Ishikawa (cell line): ENCODE data around the gene SULT4A1.

Experiments used
- CREB1 ChIP-seq: IDR thresholded peaks from 2 replicates; pipeline ENCODE4 v1.6.1; 2012; ENCODE audit warnings: low read depth
- EP300 ChIP-seq: IDR thresholded peaks from 2 replicates; pipeline ENCODE4 v1.6.1; 2012; ENCODE audit warnings: borderline replicate concordance
- NFIC ChIP-seq: IDR thresholded peaks from 2 replicates; pipeline ENCODE4 v1.6.1; 2012
- RAD21 ChIP-seq: IDR thresholded peaks from 2 replicates; pipeline ENCODE4 v1.6.1; 2012; ENCODE audit warnings: low read depth
- TAF1 ChIP-seq: IDR thresholded peaks from 2 replicates; pipeline ENCODE4 v1.6.1; 2012; ENCODE audit warnings: low read depth, mild to moderate bottlenecking
- TEAD4 ChIP-seq: IDR thresholded peaks from 2 replicates; pipeline ENCODE4 v1.6.1; 2012
- YY1 ChIP-seq: IDR thresholded peaks from 2 replicates; pipeline ENCODE4 v1.6.1; 2012; ENCODE audit warnings: low read depth
- TF ChIP-seq, protein P1 (sequence below): IDR thresholded peaks from 2 replicates; pipeline ENCODE4 v1.6.1; 2012; ENCODE audit warnings: low read depth, mild to moderate bottlenecking

DNA sequence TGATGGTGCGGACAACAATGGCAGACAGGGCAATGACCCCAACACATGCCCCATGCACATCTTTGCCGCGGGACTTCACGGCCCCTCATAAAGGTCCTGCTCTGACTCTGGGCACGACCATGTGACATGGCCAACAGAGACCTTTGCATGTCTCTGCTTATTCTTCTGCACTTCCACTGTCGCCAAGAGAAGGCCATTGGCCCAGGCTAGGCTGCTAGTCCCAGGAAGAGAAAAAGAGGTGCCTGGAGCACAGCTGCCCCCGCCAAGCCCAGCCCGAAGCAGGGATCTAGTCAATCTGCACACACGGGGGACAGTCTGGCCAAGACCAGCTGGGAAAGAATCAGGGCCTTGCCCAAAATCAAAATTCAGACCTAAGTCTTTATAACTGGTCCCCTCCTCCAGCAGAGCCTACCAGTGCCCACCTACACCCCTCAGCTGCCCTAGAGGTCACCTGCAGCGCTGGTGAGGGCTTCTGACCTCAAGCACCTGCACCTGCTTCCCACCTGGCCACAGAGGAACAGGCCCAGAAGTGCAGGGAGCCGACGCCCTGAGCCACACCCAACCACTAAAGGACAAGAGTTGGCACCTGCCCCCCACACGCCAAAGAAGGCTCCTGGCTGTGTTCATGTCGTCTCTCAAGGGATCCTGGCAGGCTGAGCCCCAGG is 8.1 kb downstream of the SULT4A1 start:
- TF ChIP-seq CREB1 (no peak), EP300 (no peak), TAF1 (no peak), RAD21 (no peak), NFIC (no peak), YY1 (no peak), TEAD4 (no peak)
- TF ChIP-seq, protein P1, sequence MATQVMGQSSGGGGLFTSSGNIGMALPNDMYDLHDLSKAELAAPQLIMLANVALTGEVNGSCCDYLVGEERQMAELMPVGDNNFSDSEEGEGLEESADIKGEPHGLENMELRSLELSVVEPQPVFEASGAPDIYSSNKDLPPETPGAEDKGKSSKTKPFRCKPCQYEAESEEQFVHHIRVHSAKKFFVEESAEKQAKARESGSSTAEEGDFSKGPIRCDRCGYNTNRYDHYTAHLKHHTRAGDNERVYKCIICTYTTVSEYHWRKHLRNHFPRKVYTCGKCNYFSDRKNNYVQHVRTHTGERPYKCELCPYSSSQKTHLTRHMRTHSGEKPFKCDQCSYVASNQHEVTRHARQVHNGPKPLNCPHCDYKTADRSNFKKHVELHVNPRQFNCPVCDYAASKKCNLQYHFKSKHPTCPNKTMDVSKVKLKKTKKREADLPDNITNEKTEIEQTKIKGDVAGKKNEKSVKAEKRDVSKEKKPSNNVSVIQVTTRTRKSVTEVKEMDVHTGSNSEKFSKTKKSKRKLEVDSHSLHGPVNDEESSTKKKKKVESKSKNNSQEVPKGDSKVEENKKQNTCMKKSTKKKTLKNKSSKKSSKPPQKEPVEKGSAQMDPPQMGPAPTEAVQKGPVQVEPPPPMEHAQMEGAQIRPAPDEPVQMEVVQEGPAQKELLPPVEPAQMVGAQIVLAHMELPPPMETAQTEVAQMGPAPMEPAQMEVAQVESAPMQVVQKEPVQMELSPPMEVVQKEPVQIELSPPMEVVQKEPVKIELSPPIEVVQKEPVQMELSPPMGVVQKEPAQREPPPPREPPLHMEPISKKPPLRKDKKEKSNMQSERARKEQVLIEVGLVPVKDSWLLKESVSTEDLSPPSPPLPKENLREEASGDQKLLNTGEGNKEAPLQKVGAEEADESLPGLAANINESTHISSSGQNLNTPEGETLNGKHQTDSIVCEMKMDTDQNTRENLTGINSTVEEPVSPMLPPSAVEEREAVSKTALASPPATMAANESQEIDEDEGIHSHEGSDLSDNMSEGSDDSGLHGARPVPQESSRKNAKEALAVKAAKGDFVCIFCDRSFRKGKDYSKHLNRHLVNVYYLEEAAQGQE, result no peak
